PC-3 (cell line): ENCODE results near the gene ISCU. TPM values are rescaled to one million over a fixed set of nuclear protein-coding genes. Genes with fewer than 3 reads are reported as not detected.

Experiments
- ATAC-seq: fragments of 200-7000 bp; cut with Tn5 transposase; 2 replicates; pipeline ENCODE4 v1.9.1; 2020; ENCODE audit warnings: mild to moderate bottlenecking, moderate library complexity
- BruUV-seq: library from RNA; stranded (reverse); fragments of 400-500 nt; replicated peaks from 2 replicates; lab custom pipeline; 2021; lab: Mats Ljungman, UMichigan
- CTCF ChIA-PET: fragments of 300-600 bp; sonication (Branson Sonifier 250); formaldehyde crosslinking; loops from one replicate; lab custom pipeline; 2022; ENCODE audit warnings: antibody characterized with exemption; lab: Charles Lee
- POLR2A ChIA-PET: fragments of 300-600 bp; sonication (Branson Sonifier 250); formaldehyde crosslinking; loops from one replicate; lab custom pipeline; 2022; ENCODE audit warnings: antibody characterized with exemption; ENCODE audit not compliant: unreplicated experiment; lab: Charles Lee
- DNase-seq: peaks from one replicate; pipeline ENCODE4 v3.0.0-alpha.2; 2015
- H2AFZ ChIP-seq: fragments of 300-600 bp; sonication (generic); 2 replicates; pipeline ENCODE4 v1.6.0; 2016; ENCODE audit warnings: antibody characterized with exemption, low read length
- H3F3A ChIP-seq: fragments of 300-600 bp; sonication (generic); one replicate; pipeline ENCODE4 v1.6.0; 2017; ENCODE audit warnings: antibody characterized with exemption, low read length, control low read depth, mild to moderate bottlenecking; ENCODE audit not compliant: unreplicated experiment
- H3K27ac ChIP-seq: fragments of 300-600 bp; sonication (generic); 2 replicates; pipeline ENCODE4 v1.5.1; 2016; ENCODE audit warnings: mild to moderate bottlenecking, low read length
- H3K27me3 ChIP-seq: fragments of 300-600 bp; sonication (generic); 2 replicates; pipeline ENCODE4 v1.6.1; 2016; ENCODE audit warnings: low read length, mixed read lengths
- H3K36me3 ChIP-seq: fragments of 300-600 bp; sonication (generic); 2 replicates; pipeline ENCODE4 v1.6.1; 2016; ENCODE audit warnings: low read depth, mixed run types, low read length, mixed read lengths
- H3K4me1 ChIP-seq: fragments of 300-600 bp; sonication (generic); 2 replicates; pipeline ENCODE4 v1.5.1; 2016; ENCODE audit warnings: low read length; ENCODE audit not compliant: insufficient read depth
- H3K4me2 ChIP-seq: fragments of 300-600 bp; sonication (generic); 2 replicates; pipeline ENCODE4 v1.6.0; 2016; ENCODE audit warnings: low read length
- H3K4me3 ChIP-seq: fragments of 300-600 bp; sonication (generic); 2 replicates; pipeline ENCODE4 v1.5.1; 2016; ENCODE audit warnings: mild to moderate bottlenecking, low read length, mixed read lengths
- H3K79me2 ChIP-seq: fragments of 300-600 bp; sonication (generic); 2 replicates; pipeline ENCODE4 v1.6.1; 2017; ENCODE audit warnings: low read length, mixed read lengths
- H3K9ac ChIP-seq: fragments of 300-600 bp; sonication (generic); 2 replicates; pipeline ENCODE4 v1.6.0; 2016; ENCODE audit warnings: mild to moderate bottlenecking, low read length
- H3K9me2 ChIP-seq: fragments of 300-600 bp; sonication (generic); replicated peaks from 2 replicates; pipeline ENCODE4 v1.6.1; 2016; ENCODE audit warnings: mixed run types, low read length, mixed read lengths
- H3K9me3 ChIP-seq: fragments of 300-600 bp; sonication (generic); 2 replicates; pipeline ENCODE4 v1.6.1; 2016; ENCODE audit warnings: low read length, mixed read lengths
- H4K20me1 ChIP-seq: fragments of 300-600 bp; sonication (generic); 2 replicates; pipeline ENCODE4 v1.6.1; 2016; ENCODE audit warnings: low read length, mixed read lengths
- EZH2 ChIP-seq: fragments of 300-600 bp; sonication (generic); IDR thresholded peaks from one replicate; pipeline ENCODE4 v1.6.1; 2017; ENCODE audit warnings: antibody characterized with exemption, mild to moderate bottlenecking, low read length; ENCODE audit not compliant: unreplicated experiment
- EZH2phosphoT487 ChIP-seq: fragments of 300-600 bp; sonication (generic); IDR thresholded peaks from 2 replicates; pipeline ENCODE4 v1.6.1; 2018; ENCODE audit warnings: mild to moderate bottlenecking, antibody characterized with exemption, low read length, borderline replicate concordance
- intact Hi-C: fragments of 100-400 bp; cut with micrococcal nuclease; formaldehyde crosslinking; loops from 2 replicates; pipeline ENCODE4 v1.9.0; 2023
- total RNA-seq: library from RNA; depleted of rRNA; stranded (reverse); fragments of >200 nt; gene quantifications from 2 replicates; pipeline ENCODE4 v1.2.3, GENCODE V29; 2014
- TF ChIP-seq, protein P1 (sequence below): fragments of 300-600 bp; sonication (generic); conservative IDR thresholded peaks from 2 replicates; pipeline ENCODE4 v1.5.1; 2017; ENCODE audit warnings: antibody characterized with exemption, low read depth, mild to moderate bottlenecking, low read length

Gene ISCU
- total RNA-seq, 1 experiment from 2014 or later = 181 TPM

DNA sequence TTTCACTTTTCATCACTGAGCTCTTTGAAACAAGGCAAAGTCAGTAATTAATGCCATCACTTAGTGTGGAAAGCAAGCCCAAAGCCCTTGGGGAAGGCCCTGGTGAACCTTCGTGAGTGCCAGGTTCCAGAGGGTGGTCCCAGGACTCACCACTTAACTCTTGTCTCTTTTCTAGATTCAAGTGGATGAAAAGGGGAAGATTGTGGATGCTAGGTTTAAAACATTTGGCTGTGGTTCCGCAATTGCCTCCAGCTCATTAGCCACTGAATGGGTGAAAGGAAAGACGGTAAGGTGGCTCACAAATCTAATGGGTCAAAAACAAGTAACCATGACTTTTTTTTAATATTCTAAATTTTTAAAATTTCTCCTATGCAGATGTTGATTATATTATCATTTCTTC is 2.8 kb downstream of the ISCU start:
- ATAC-seq (no peak), DNase-seq (no peak)
- intact Hi-C loops = no loop called here
- Histone ChIP-seq H3K79me2 (peaks cover 36% of the 10 kb centered on the region), H3K36me3 (peaks cover 46% of the 10 kb centered on the region), H3K4me1 (peaks cover 22% of the 10 kb centered on the region), H3K9me2 (no peaks in the 10 kb centered on the region), H3K9ac (no peak overlapping the region), H3K27me3 (no peaks in the 10 kb centered on the region), H3K4me2 (peak overlapping the region; percentile 15; the same call in 1 of the 2 replicates), H2AFZ (no peak overlapping the region), H3K4me3 (no peak overlapping the region), H3K27ac (no peak overlapping the region), H4K20me1 (no peaks in the 10 kb centered on the region), H3K9me3 (no peaks in the 10 kb centered on the region), H3F3A (peaks cover 5% of the 10 kb centered on the region)
- no TSS peak for BruUV-seq
- no peak for TF ChIP-seq EZH2
- TF ChIP-seq, protein P1, sequence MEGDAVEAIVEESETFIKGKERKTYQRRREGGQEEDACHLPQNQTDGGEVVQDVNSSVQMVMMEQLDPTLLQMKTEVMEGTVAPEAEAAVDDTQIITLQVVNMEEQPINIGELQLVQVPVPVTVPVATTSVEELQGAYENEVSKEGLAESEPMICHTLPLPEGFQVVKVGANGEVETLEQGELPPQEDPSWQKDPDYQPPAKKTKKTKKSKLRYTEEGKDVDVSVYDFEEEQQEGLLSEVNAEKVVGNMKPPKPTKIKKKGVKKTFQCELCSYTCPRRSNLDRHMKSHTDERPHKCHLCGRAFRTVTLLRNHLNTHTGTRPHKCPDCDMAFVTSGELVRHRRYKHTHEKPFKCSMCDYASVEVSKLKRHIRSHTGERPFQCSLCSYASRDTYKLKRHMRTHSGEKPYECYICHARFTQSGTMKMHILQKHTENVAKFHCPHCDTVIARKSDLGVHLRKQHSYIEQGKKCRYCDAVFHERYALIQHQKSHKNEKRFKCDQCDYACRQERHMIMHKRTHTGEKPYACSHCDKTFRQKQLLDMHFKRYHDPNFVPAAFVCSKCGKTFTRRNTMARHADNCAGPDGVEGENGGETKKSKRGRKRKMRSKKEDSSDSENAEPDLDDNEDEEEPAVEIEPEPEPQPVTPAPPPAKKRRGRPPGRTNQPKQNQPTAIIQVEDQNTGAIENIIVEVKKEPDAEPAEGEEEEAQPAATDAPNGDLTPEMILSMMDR = no peak
- TF ChIP-seq EZH2phosphoT487 = no peak
- ChIA-PET CTCF (no interaction called here), POLR2A (no interaction called here)

DNA sequence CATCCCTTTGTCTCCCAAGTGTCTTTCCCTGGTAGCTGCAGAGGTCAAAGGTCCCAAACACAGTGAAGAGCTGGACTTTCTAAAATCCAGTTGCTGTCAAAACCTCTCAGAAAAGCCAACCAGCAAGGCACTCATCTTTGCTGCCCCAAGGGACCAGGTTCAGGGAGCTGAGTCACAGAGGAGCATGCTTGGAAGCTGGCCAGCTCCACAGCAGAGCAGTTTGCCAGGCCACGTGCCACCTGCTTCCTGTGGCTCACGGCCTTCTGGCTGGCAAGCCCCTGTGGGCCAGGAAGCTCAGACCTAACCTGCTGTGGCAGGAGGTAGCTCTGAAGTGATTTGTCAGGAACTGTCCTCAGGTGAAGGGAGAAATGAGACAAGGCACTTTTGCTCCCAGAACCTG is 3.6 kb downstream of the ISCU start:
- DNase-seq (peak; percentile 96), ATAC-seq (peak; percentile 27)
- no peak overlapping the region for H3K27ac ChIP-seq
- peaks cover 22% of the 10 kb centered on the region for H3K4me1 ChIP-seq
- peaks cover 28% of the 10 kb centered on the region for H3K79me2 ChIP-seq
- no peak overlapping the region for H3K9ac ChIP-seq
- H3K4me2 ChIP-seq = peak overlapping the region; percentile 15
- peaks cover 46% of the 10 kb centered on the region for H3K36me3 ChIP-seq
- no peak overlapping the region for H3K4me3 ChIP-seq
- no peak overlapping the region for H2AFZ ChIP-seq
- H3K9me2 ChIP-seq = no peaks in the 10 kb centered on the region
- ChIA-PET POLR2A (interaction anchor here (0.7 kb wide), 1 partner anchor 83 kb away, joined by 7 read pairs; no protein-coding TSS in a partner anchor), CTCF (interaction anchor here (0.5 to 1.2 kb wide), 4 partner anchors 49 to 292 kb away, joined by 3 to 6 read pairs (median 4); partner anchors contain the start of gene SSH1)
- BruUV-seq = no TSS peak
- no peaks in the 10 kb centered on the region for H4K20me1 ChIP-seq
- no peaks in the 10 kb centered on the region for H3K27me3 ChIP-seq
- H3F3A ChIP-seq = peaks cover 5% of the 10 kb centered on the region
- intact Hi-C loops = no loop called here
- TF ChIP-seq, protein P1 = no peak
- TF ChIP-seq EZH2phosphoT487 (no peak), EZH2 (no peak)
- H3K9me3 ChIP-seq = no peaks in the 10 kb centered on the region

DNA sequence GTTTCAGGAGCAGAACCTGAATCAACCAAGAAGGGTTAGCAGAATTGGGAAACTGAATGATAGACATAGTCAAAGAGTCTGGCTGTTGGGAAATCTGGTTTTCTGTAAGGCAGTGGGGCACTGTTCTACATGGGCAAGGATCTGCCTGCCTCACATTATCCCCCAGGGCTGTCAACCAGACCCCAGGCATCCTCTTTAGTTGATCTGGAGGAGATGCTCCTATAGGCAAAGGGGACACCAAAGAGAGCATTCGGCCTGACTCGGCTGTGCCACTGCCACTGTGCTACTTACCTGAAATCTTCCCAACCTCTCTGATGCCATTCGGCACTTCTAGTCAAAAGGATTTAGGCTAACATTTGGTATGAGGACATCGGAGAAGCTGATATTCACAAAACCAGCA is 4.1 kb downstream of the ISCU start:
- DNase-seq (no peak), ATAC-seq (no peak)
- Histone ChIP-seq H3F3A (peaks cover 5% of the 10 kb centered on the region), H3K79me2 (peaks cover 26% of the 10 kb centered on the region), H3K4me3 (no peak overlapping the region), H4K20me1 (no peaks in the 10 kb centered on the region), H3K9me2 (no peaks in the 10 kb centered on the region), H3K4me1 (peaks cover 22% of the 10 kb centered on the region), H3K4me2 (peak overlapping the region; percentile 10; the same call in 1 of the 2 replicates), H3K36me3 (peaks cover 46% of the 10 kb centered on the region), H2AFZ (no peak overlapping the region), H3K27ac (no peak overlapping the region), H3K27me3 (no peaks in the 10 kb centered on the region), H3K9me3 (no peaks in the 10 kb centered on the region), H3K9ac (no peak overlapping the region)
- TF ChIP-seq EZH2phosphoT487 = no peak
- TF ChIP-seq, protein P1 = no peak
- no peak for TF ChIP-seq EZH2
- BruUV-seq = no TSS peak
- ChIA-PET CTCF (interaction anchor here (0.6 to 1.2 kb wide), 3 partner anchors 49 to 237 kb away, joined by 3 to 6 read pairs (median 3); no protein-coding TSS in a partner anchor), POLR2A (interaction anchor here (0.7 kb wide), 1 partner anchor 82 kb away, joined by 7 read pairs; no protein-coding TSS in a partner anchor)
- intact Hi-C loops = no loop called here
